Neural cell (in vitro differentiated cells): ENCODE results near the gene ZFPM1. TPM values are rescaled to one million over a fixed set of nuclear protein-coding genes. Genes with fewer than 3 reads are reported as not detected.

ENCODE experiments used
- H2AFZ ChIP-seq: fragments of 200-600, 300-800 bp; sonication (generic), shearing (Covaris generic); 2 replicates; pipeline ENCODE4 v1.6.0; 2014; ENCODE audit warnings: low read depth, mild to moderate bottlenecking, antibody characterized with exemption, low read length, moderate library complexity
- H3F3A ChIP-seq: fragments of 200-600 bp; shearing (Covaris generic); 2 replicates; pipeline ENCODE4 v1.6.1; 2016; ENCODE audit warnings: mild to moderate bottlenecking, moderate library complexity, mixed read lengths, antibody characterized with exemption, low read length; ENCODE audit not compliant: insufficient read depth, poor library complexity, severe bottlenecking
- H3K27ac ChIP-seq: fragments of 200-600, 300-800 bp; sonication (generic), shearing (Covaris generic); 2 replicates; pipeline ENCODE4 v1.5.1; 2014; ENCODE audit warnings: mild to moderate bottlenecking, low read length, moderate library complexity
- H3K27me3 ChIP-seq: fragments of 300-800, 200-600 bp; sonication (generic), shearing (Covaris generic); 2 replicates; pipeline ENCODE4 v1.6.0; 2014; ENCODE audit warnings: mild to moderate bottlenecking, low read depth, low read length, moderate library complexity; ENCODE audit not compliant: insufficient read depth
- H3K36me3 ChIP-seq: fragments of 300-800, 200-600 bp; sonication (generic), shearing (Covaris generic); 2 replicates; pipeline ENCODE4 v1.5.1; 2014; ENCODE audit warnings: mild to moderate bottlenecking, antibody characterized with exemption, low read length, moderate library complexity; ENCODE audit not compliant: insufficient read depth
- H3K4me2 ChIP-seq: fragments of 300-800, 200-600 bp; sonication (generic), shearing (Covaris generic); 2 replicates; pipeline ENCODE4 v1.6.0; 2014; ENCODE audit warnings: mild to moderate bottlenecking, low read length
- H3K4me3 ChIP-seq: fragments of 300-800, 200-600 bp; sonication (generic), shearing (Covaris generic); 2 replicates; pipeline ENCODE4 v1.5.1; 2014; ENCODE audit warnings: mild to moderate bottlenecking, low read length, moderate library complexity
- H3K79me2 ChIP-seq: fragments of 200-600 bp; shearing (Covaris generic); replicated peaks from 2 replicates; pipeline ENCODE4 v1.6.0; 2014; ENCODE audit warnings: mild to moderate bottlenecking, low read length, moderate library complexity; ENCODE audit not compliant: insufficient read depth
- H3K9ac ChIP-seq: fragments of 300-800, 200-600 bp; sonication (generic), shearing (Covaris generic); 2 replicates; pipeline ENCODE4 v1.6.1; 2016; ENCODE audit warnings: mild to moderate bottlenecking, low read length, mixed read lengths
- H3K9me2 ChIP-seq: fragments of 200-600 bp; shearing (Covaris generic); 2 replicates; pipeline ENCODE4 v1.6.1; 2016; ENCODE audit warnings: mild to moderate bottlenecking, low read length, mixed read lengths; ENCODE audit not compliant: insufficient read depth
- H3K9me3 ChIP-seq: fragments of 200-600, 300-800 bp; sonication (generic), shearing (Covaris generic); 2 replicates; pipeline ENCODE4 v1.6.1; 2016; ENCODE audit warnings: mild to moderate bottlenecking, mixed run types, low read length, moderate library complexity, mixed read lengths
- H4K20me1 ChIP-seq: fragments of 200-600 bp; shearing (Covaris generic); 2 replicates; pipeline ENCODE4 v1.6.1; 2016; ENCODE audit warnings: mild to moderate bottlenecking, mixed run types; ENCODE audit not compliant: insufficient read depth
- EP300 ChIP-seq: fragments of 450-650 bp; conservative IDR thresholded peaks from 2 replicates; pipeline ENCODE4 v1.6.1; 2014; ENCODE audit warnings: antibody characterized with exemption, mild to moderate bottlenecking, moderate library complexity; ENCODE audit not compliant: poor library complexity, severe bottlenecking
- EZH2 ChIP-seq: fragments of 200-600, 300-800 bp; shearing (Covaris generic), sonication (generic); IDR thresholded peaks from 2 replicates; pipeline ENCODE4 v1.6.1; 2014; ENCODE audit warnings: antibody characterized with exemption, low read length, borderline replicate concordance, mild to moderate bottlenecking; ENCODE audit not compliant: insufficient read depth, poor library complexity, severe bottlenecking
- MXI1 ChIP-seq: fragments of 450-650 bp; conservative IDR thresholded peaks from 2 replicates; pipeline ENCODE4 v1.6.1; 2014; ENCODE audit warnings: antibody characterized with exemption, mild to moderate bottlenecking; ENCODE audit not compliant: poor library complexity, severe bottlenecking
- POLR2AphosphoS5 ChIP-seq: IDR thresholded peaks from 2 replicates; pipeline ENCODE4 v1.6.1; 2012
- RAD21 ChIP-seq: fragments of 450-650 bp; conservative IDR thresholded peaks from 2 replicates; pipeline ENCODE4 v1.6.1; 2014; ENCODE audit warnings: antibody characterized with exemption, mild to moderate bottlenecking, moderate library complexity
- SMC3 ChIP-seq: fragments of 450-650 bp; conservative IDR thresholded peaks from 2 replicates; pipeline ENCODE4 v1.6.1; 2014; ENCODE audit warnings: antibody characterized with exemption, mild to moderate bottlenecking, moderate library complexity; ENCODE audit not compliant: poor library complexity
- TAF1 ChIP-seq: IDR thresholded peaks from 2 replicates; pipeline ENCODE4 v1.6.1; 2012; ENCODE audit warnings: low read depth
- polyA plus RNA-seq: library from polyadenylated mRNA; depleted of rRNA; stranded (reverse); fragments of >200 nt; gene quantifications from 2 replicates; pipeline ENCODE4 v1.2.3, GENCODE V29; 2014
- TF ChIP-seq, protein P1 (sequence below): IDR thresholded peaks from 2 replicates; pipeline ENCODE4 v1.6.1; 2012; ENCODE audit warnings: borderline replicate concordance
- TF ChIP-seq, protein P2 (sequence below): fragments of 450-650 bp; IDR thresholded peaks from 2 replicates; pipeline ENCODE4 v1.5.1; 2014; ENCODE audit warnings: antibody characterized with exemption, mild to moderate bottlenecking, moderate library complexity; ENCODE audit not compliant: poor library complexity, severe bottlenecking

Gene ZFPM1
- polyA plus RNA-seq, 1 donor from 2014 or later = 0.41 TPM

DNA sequence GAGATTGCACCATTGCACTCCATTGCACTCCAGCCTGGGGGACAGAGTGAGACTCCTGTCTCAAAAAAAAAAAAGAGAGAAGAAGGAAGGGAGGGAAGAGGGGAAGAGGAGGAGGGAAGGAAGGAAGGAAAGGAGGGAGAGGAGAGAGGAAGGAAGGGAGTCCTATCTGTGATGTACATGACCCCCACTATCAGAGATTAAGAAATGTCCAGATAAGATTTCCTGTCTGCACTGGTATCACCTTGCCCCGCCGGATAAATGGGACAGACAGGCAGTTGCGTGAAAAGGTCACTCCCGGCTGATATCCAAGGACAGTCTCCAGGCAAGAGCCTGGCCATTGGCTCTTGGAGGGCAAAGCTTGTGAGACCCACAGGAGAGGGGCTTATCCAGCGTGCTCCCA is 5.2 kb upstream of the ZFPM1 start:
- H3K4me2 ChIP-seq = no peak overlapping the region
- H3F3A ChIP-seq = no peaks in the 10 kb centered on the region
- no peak overlapping the region for H3K9ac ChIP-seq
- no peaks in the 10 kb centered on the region for H3K36me3 ChIP-seq
- H3K27me3 ChIP-seq = no peaks in the 10 kb centered on the region
- H3K4me3 ChIP-seq = no peak overlapping the region
- no peaks in the 10 kb centered on the region for H3K79me2 ChIP-seq
- H3K9me2 ChIP-seq = no peaks in the 10 kb centered on the region
- H3K27ac ChIP-seq = no peak overlapping the region
- H3K9me3 ChIP-seq = no peaks in the 10 kb centered on the region
- H4K20me1 ChIP-seq = no peaks in the 10 kb centered on the region
- TF ChIP-seq EP300 = no peak
- H2AFZ ChIP-seq = no peak overlapping the region

DNA sequence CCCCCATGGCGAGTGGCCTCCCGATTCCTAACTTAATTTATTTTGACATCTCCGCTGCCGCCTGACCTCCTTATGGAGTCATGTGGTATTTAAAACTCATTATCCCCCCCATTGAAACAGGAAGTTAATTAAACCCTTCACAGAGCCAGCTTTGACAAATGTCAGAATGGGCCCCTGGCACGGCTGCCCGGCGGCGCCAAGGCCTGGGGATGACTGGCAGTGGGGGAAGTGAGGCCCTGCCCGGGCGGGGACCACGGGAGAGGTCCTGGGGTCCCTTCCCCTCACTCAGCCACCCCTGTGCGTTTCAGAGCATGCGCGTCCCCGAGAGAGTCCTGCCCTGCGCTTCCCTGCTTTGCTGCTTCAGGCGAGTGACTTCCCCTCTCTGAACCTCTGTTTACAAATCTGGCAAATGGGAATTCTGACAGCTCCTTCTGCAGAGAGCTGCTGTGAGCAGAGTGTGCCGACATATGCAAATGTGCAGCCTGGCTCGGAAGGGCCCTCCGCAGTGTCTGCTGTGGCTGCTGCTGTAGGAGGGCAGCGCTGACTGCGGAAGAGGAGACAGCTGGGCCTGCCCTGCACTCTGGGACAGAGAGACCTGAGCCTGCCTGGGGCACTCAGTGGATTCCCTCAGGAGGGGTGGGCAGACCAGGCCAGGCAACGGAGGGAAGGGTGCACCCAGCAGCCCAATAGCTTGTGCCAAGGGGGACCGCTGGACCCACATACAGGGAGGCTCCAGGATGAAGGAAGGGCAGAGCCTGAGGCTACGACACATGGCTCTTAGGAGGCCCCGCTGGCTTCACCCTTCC is 4.4 kb upstream of the ZFPM1 start:
- Histone ChIP-seq H3K27me3 (no peaks in the 10 kb centered on the region), H3K4me3 (no peak overlapping the region), H3K36me3 (no peaks in the 10 kb centered on the region), H3K4me2 (no peak overlapping the region), H3K27ac (no peak overlapping the region), H3K9ac (no peak overlapping the region), H3K9me2 (no peaks in the 10 kb centered on the region), H4K20me1 (no peaks in the 10 kb centered on the region), H2AFZ (no peak overlapping the region), H3F3A (no peaks in the 10 kb centered on the region), H3K79me2 (no peaks in the 10 kb centered on the region), H3K9me3 (no peaks in the 10 kb centered on the region)
- TF ChIP-seq, protein P1, sequence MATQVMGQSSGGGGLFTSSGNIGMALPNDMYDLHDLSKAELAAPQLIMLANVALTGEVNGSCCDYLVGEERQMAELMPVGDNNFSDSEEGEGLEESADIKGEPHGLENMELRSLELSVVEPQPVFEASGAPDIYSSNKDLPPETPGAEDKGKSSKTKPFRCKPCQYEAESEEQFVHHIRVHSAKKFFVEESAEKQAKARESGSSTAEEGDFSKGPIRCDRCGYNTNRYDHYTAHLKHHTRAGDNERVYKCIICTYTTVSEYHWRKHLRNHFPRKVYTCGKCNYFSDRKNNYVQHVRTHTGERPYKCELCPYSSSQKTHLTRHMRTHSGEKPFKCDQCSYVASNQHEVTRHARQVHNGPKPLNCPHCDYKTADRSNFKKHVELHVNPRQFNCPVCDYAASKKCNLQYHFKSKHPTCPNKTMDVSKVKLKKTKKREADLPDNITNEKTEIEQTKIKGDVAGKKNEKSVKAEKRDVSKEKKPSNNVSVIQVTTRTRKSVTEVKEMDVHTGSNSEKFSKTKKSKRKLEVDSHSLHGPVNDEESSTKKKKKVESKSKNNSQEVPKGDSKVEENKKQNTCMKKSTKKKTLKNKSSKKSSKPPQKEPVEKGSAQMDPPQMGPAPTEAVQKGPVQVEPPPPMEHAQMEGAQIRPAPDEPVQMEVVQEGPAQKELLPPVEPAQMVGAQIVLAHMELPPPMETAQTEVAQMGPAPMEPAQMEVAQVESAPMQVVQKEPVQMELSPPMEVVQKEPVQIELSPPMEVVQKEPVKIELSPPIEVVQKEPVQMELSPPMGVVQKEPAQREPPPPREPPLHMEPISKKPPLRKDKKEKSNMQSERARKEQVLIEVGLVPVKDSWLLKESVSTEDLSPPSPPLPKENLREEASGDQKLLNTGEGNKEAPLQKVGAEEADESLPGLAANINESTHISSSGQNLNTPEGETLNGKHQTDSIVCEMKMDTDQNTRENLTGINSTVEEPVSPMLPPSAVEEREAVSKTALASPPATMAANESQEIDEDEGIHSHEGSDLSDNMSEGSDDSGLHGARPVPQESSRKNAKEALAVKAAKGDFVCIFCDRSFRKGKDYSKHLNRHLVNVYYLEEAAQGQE = no peak
- TF ChIP-seq, protein P2, sequence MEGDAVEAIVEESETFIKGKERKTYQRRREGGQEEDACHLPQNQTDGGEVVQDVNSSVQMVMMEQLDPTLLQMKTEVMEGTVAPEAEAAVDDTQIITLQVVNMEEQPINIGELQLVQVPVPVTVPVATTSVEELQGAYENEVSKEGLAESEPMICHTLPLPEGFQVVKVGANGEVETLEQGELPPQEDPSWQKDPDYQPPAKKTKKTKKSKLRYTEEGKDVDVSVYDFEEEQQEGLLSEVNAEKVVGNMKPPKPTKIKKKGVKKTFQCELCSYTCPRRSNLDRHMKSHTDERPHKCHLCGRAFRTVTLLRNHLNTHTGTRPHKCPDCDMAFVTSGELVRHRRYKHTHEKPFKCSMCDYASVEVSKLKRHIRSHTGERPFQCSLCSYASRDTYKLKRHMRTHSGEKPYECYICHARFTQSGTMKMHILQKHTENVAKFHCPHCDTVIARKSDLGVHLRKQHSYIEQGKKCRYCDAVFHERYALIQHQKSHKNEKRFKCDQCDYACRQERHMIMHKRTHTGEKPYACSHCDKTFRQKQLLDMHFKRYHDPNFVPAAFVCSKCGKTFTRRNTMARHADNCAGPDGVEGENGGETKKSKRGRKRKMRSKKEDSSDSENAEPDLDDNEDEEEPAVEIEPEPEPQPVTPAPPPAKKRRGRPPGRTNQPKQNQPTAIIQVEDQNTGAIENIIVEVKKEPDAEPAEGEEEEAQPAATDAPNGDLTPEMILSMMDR = no peak
- no peak for TF ChIP-seq EZH2
- no peak for TF ChIP-seq SMC3
- TF ChIP-seq TAF1 = no peak
- no peak for TF ChIP-seq MXI1
- no peak for TF ChIP-seq RAD21
- TF ChIP-seq EP300 = no peak
- no peak for TF ChIP-seq POLR2AphosphoS5
